22Rv1 (cell line): Measurements from ENCODE around the gene AATK.

Source experiments
- ZFX ChIP-seq: fragments of 450-650 bp; IDR thresholded peaks from 2 replicates; pipeline ENCODE4 v1.6.1; 2017; ENCODE audit warnings: antibody characterized with exemption, borderline replicate concordance
- TF ChIP-seq, protein P1 (sequence below): fragments of 450-650 bp; IDR thresholded peaks from 2 replicates; pipeline ENCODE4 v1.5.1; 2017; ENCODE audit warnings: mild to moderate bottlenecking

DNA sequence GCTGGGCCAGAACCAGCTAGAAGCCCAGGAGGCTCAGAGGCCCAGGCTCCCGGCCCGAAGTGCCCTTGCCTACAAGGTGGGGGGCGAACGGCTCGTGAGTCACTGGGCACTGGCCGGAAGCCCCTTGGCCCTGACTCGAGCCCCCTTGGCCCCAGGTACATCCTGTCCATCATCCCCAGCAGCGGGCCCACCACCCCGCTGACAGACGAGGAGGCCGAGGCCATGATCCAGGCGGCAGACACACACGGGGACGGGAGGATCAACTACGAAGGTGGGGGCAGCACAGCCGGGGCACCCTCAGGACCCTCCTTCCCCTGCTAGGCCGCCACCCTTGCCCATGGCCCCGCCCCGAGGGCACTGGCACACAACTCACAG lies 15.8 kb upstream of the AATK start:
- TF ChIP-seq, protein P1, sequence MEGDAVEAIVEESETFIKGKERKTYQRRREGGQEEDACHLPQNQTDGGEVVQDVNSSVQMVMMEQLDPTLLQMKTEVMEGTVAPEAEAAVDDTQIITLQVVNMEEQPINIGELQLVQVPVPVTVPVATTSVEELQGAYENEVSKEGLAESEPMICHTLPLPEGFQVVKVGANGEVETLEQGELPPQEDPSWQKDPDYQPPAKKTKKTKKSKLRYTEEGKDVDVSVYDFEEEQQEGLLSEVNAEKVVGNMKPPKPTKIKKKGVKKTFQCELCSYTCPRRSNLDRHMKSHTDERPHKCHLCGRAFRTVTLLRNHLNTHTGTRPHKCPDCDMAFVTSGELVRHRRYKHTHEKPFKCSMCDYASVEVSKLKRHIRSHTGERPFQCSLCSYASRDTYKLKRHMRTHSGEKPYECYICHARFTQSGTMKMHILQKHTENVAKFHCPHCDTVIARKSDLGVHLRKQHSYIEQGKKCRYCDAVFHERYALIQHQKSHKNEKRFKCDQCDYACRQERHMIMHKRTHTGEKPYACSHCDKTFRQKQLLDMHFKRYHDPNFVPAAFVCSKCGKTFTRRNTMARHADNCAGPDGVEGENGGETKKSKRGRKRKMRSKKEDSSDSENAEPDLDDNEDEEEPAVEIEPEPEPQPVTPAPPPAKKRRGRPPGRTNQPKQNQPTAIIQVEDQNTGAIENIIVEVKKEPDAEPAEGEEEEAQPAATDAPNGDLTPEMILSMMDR: no peak
- TF ChIP-seq ZFX: no peak
